OCI-LY7 (cell line): ENCODE measurements around the gene FBXO31.

Experiments
- CTCF ChIP-seq: fragments of 200-600 bp; sonication (generic); conservative IDR thresholded peaks from 2 replicates; pipeline ENCODE4 v1.5.1; 2014; ENCODE audit warnings: mild to moderate bottlenecking, antibody characterized with exemption, low read length, moderate library complexity, mixed read lengths
- EZH2phosphoT487 ChIP-seq: fragments of 200-600 bp; sonication (generic); IDR thresholded peaks from 2 replicates; pipeline ENCODE4 v1.6.1; 2018; ENCODE audit warnings: low read depth, borderline replicate concordance, mild to moderate bottlenecking, mixed run types, antibody characterized with exemption, low read length, moderate library complexity, mixed read lengths

- TF ChIP-seq CTCF (no peak), EZH2phosphoT487 (no peak)
Observed at GRCh38 chr16:87356491-87356853, 27.1 kb downstream of the FBXO31 start.
